NB4 (cell line): Measurements from ENCODE around the gene SPSB4.

ENCODE experiments used
- DNase-seq: peaks from one replicate; pipeline ENCODE4 v3.0.0; 2010; ENCODE audit warnings: low read depth
- H3K4me3 ChIP-seq: one replicate; pipeline ENCODE4 v1.5.1; 2011; ENCODE audit warnings: mild to moderate bottlenecking, low read depth, low read length, moderate library complexity
- CTCF ChIP-seq: IDR thresholded peaks from one replicate; pipeline ENCODE4 v1.5.1; 2012; ENCODE audit warnings: low read depth, low read length
- MAX ChIP-seq: IDR thresholded peaks from 2 replicates; pipeline ENCODE4 v1.6.1; 2011; ENCODE audit warnings: low read depth, low read length
- MYC ChIP-seq: IDR thresholded peaks from 2 replicates; pipeline ENCODE4 v1.6.1; 2011; ENCODE audit warnings: low read depth, low read length
- POLR2A ChIP-seq: IDR thresholded peaks from 2 replicates; pipeline ENCODE4 v1.6.1; 2011; ENCODE audit warnings: mild to moderate bottlenecking; ENCODE audit not compliant: insufficient read length; ENCODE audit errors: extremely low read depth

Gene SPSB4

GRCh38 chr3:141124715-141125114 lies 73.6 kb downstream of the SPSB4 start:
- H3K4me3 ChIP-seq, result no peak overlapping the region
- TF ChIP-seq POLR2A (no peak), CTCF (no peak), MAX (no peak), MYC (no peak)
- DNase-seq, result no peak

- TF ChIP-seq POLR2A (no peak), CTCF (no peak), MAX (no peak), MYC (no peak)
- no peak overlapping the region for H3K4me3 ChIP-seq
- DNase-seq, result no peak
Measured at GRCh38 chr3:141125351-141125750, 74.2 kb downstream of the SPSB4 start.

GRCh38 chr3:141126661-141127343 lies 75.7 kb downstream of the SPSB4 start:
- TF ChIP-seq CTCF, result no peak
- TF ChIP-seq MYC, result no peak
- no peak for DNase-seq
- H3K4me3 ChIP-seq, result no peak overlapping the region

GRCh38 chr3:141127344-141128125 lies 76.4 kb downstream of the SPSB4 start:
- no peak overlapping the region for H3K4me3 ChIP-seq
- no peak for TF ChIP-seq POLR2A
- no peak for TF ChIP-seq CTCF
- no peak for TF ChIP-seq MAX
- TF ChIP-seq MYC, result no peak
- DNase-seq, result no peak

GRCh38 chr3:141128126-141128777 lies 77.1 kb downstream of the SPSB4 start:
- TF ChIP-seq CTCF, result no peak
- no peak for TF ChIP-seq MYC
- no peak for TF ChIP-seq POLR2A
- TF ChIP-seq MAX, result no peak
- H3K4me3 ChIP-seq, result no peak overlapping the region
- no peak for DNase-seq
